ENCODE results near the gene RBM4B.

Gene RBM4B

DNA sequence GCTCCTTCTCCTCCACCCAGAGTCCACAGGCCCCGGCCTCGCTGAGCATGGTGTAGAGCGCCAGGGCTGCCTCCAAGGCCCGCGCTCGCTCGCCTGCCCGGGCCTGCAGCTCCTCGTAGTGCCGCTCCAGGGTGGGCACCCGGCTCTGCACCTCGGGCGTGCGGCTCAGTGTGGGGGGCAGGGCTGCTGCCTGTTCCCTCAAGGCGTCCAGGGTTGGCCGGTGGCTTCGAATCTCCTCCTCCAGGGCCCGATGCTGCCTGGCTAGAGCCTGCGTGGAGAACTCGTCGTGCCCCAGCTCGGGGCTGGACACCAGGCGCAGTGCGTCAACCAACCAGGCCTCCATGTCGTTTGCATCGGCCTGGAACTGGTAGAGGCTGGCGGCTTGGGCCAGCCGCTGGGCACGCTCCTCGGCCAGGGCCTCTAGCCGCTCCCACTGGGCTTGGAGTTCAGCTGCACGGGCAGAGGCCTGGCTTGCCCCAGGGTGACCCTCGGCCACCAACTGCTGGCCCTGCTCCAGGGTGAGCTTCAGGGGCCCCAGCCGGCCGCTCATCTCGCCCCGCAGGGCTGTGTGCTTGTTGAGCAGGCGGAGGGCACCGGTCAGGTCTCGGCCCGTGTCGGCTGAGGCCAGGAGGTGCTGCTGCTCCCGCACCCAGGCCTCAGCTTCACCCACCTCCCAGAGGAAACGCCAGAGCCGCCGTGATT lies 27.1 kb upstream of the RBM4B start:
- TF ChIP-seq ZFP30 (CRISPR knock-in tag; IDR thresholded peaks at IDR 0.05), result no peak
- no peak for TF ChIP-seq ZNF565 (CRISPR knock-in tag; conservative IDR thresholded peaks at IDR 0.05; ENCODE audit: low read depth)
- no peak for TF ChIP-seq CSDC2 (CRISPR knock-in tag; IDR thresholded peaks at IDR 0.05)
- TF ChIP-seq CREB5 (CRISPR knock-in tag; IDR thresholded peaks at IDR 0.05; ENCODE audit: low read depth), result no peak
- TF ChIP-seq, protein P1, sequence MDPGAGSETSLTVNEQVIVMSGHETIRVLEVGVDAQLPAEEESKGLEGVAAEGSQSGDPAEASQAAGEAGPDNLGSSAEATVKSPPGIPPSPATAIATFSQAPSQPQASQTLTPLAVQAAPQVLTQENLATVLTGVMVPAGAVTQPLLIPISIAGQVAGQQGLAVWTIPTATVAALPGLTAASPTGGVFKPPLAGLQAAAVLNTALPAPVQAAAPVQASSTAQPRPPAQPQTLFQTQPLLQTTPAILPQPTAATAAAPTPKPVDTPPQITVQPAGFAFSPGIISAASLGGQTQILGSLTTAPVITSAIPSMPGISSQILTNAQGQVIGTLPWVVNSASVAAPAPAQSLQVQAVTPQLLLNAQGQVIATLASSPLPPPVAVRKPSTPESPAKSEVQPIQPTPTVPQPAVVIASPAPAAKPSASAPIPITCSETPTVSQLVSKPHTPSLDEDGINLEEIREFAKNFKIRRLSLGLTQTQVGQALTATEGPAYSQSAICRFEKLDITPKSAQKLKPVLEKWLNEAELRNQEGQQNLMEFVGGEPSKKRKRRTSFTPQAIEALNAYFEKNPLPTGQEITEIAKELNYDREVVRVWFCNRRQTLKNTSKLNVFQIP (CRISPR knock-in tag; IDR thresholded peaks at IDR 0.05; ENCODE audit: borderline replicate concordance, low read depth), result no peak
- TF ChIP-seq BACH2 (CRISPR knock-in tag; IDR thresholded peaks at IDR 0.05; ENCODE audit: borderline replicate concordance), result no peak
- no peak; the same call in 2 of the 3 replicates for ATAC-seq

DNA sequence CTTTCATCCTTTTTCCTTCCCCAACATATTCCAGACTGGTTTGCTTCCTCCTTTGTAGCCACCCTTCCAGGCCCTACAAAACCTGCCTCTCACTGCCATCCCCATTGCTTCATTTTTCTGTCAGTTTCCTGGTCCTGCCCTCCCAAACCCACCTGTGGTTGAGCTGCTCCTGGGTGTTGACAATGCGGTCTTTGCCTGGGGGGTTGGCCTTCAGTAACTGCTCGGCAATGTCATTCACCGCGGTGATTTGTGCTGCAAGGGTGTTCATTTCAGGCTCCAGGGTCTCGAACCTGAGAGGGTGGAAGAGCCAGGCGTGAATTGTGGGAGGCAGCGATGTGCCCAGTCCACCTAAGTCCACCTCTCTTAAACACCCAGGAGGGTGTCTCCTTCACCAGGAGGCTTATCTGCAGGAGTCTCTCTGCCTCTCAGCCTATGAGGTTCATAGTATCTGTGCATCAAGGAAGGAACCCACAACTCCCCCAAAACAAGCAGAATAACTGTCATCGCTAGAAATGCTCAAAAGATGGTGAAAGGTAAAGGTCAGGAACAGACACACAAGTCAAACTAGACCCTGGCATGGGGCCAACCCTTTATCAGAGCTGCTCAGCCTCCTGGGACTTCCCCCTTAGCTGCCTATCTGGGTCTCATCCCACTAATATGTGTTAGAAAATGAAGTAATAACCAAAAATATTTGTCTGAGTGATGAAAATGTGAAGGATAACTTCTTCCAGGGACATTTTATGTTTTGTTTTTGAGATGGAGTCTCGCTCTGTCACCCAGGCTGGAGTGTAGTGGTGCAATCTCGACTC lies 23.9 kb upstream of the RBM4B start:
- TF ChIP-seq ARNTL (CRISPR knock-in tag; IDR thresholded peaks at IDR 0.05; ENCODE audit: borderline replicate concordance, low read depth), result no peak
- no peak for TF ChIP-seq ZFP3 (CRISPR knock-in tag; IDR thresholded peaks at IDR 0.05)
- TF ChIP-seq, protein P2, sequence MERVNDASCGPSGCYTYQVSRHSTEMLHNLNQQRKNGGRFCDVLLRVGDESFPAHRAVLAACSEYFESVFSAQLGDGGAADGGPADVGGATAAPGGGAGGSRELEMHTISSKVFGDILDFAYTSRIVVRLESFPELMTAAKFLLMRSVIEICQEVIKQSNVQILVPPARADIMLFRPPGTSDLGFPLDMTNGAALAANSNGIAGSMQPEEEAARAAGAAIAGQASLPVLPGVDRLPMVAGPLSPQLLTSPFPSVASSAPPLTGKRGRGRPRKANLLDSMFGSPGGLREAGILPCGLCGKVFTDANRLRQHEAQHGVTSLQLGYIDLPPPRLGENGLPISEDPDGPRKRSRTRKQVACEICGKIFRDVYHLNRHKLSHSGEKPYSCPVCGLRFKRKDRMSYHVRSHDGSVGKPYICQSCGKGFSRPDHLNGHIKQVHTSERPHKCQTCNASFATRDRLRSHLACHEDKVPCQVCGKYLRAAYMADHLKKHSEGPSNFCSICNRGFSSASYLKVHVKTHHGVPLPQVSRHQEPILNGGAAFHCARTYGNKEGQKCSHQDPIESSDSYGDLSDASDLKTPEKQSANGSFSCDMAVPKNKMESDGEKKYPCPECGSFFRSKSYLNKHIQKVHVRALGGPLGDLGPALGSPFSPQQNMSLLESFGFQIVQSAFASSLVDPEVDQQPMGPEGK (CRISPR knock-in tag; IDR thresholded peaks at IDR 0.05; ENCODE audit: borderline replicate concordance), result no peak
- TF ChIP-seq, protein P1 (CRISPR knock-in tag; IDR thresholded peaks at IDR 0.05; ENCODE audit: borderline replicate concordance, low read depth), result no peak
- no peak for TF ChIP-seq ESRRG (CRISPR knock-in tag; IDR thresholded peaks at IDR 0.05)
- no peak for TF ChIP-seq CSDC2 (CRISPR knock-in tag; IDR thresholded peaks at IDR 0.05)
- TF ChIP-seq RARB (CRISPR knock-in tag; IDR thresholded peaks at IDR 0.05), result no peak
- ATAC-seq, result no peak

DNA sequence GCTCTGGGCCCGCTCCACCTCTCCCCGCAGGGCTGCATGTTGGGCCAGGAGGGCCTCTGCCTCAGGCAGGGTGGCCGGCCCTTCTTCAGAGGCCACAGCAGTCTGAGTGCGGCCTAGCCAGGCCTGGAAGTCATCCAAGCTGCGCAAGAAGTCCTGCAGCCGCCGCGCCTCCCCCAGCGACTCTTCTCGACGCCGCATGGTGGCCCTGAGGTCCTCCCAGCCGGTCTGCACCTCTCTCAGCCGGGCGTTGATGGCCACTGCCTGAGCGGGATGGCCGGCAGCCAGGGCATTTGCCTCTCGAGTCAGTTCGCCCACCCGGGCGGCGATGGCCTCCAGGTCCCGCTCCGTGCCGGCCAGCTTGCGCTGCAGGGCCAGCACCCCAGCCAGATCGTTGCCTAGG lies 23.1 kb upstream of the RBM4B start:
- no peak for ATAC-seq
- TF ChIP-seq OSR1 (CRISPR knock-in tag; IDR thresholded peaks at IDR 0.05), result no peak
- TF ChIP-seq ESRRG (CRISPR knock-in tag; IDR thresholded peaks at IDR 0.05), result no peak
- TF ChIP-seq ARNTL (CRISPR knock-in tag; IDR thresholded peaks at IDR 0.05; ENCODE audit: borderline replicate concordance, low read depth), result no peak
- no peak for TF ChIP-seq ZFP3 (CRISPR knock-in tag; IDR thresholded peaks at IDR 0.05)

DNA sequence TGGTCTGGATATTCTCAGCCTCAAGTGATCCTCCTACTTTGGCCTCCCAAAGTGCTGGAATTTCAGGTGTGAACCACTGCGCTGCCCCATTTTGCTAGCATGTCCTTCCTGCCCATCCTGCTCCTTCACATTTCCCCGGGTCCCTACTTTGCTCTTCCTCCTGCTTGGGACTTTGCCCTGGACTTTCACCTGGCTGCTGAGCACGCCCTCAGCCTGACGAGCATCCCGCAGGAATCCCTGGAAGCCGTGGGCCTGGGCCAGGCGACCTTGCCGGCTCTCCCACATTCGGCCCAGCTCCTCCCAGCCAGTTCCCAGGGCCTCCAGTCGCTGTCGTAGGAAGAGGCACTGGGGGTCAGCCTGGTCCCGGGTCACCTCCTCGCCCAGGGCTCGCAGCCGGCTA lies 22.6 kb upstream of the RBM4B start:
- TF ChIP-seq GLIS3 (CRISPR knock-in tag; IDR thresholded peaks at IDR 0.05), result no peak
- no peak for TF ChIP-seq ESRRG (CRISPR knock-in tag; IDR thresholded peaks at IDR 0.05)
- no peak for TF ChIP-seq BACH2 (CRISPR knock-in tag; IDR thresholded peaks at IDR 0.05; ENCODE audit: borderline replicate concordance)
- TF ChIP-seq ZNF70 (CRISPR knock-in tag; IDR thresholded peaks at IDR 0.05), result no peak
- TF ChIP-seq CSDC2 (CRISPR knock-in tag; IDR thresholded peaks at IDR 0.05), result no peak
- TF ChIP-seq, protein P2 (CRISPR knock-in tag; IDR thresholded peaks at IDR 0.05; ENCODE audit: borderline replicate concordance), result no peak
- no peak for TF ChIP-seq CREB5 (CRISPR knock-in tag; IDR thresholded peaks at IDR 0.05; ENCODE audit: low read depth)
- TF ChIP-seq ZNF565 (CRISPR knock-in tag; conservative IDR thresholded peaks at IDR 0.05; ENCODE audit: low read depth), result no peak
- no peak for TF ChIP-seq ZC3H10 (CRISPR knock-in tag; IDR thresholded peaks at IDR 0.05)
- TF ChIP-seq ZFP3 (CRISPR knock-in tag; IDR thresholded peaks at IDR 0.05), result no peak
- TF ChIP-seq, protein P1 (CRISPR knock-in tag; IDR thresholded peaks at IDR 0.05; ENCODE audit: borderline replicate concordance, low read depth), result no peak
- no peak for ATAC-seq

Measured in SK-N-SH treated with all-trans-retinoic acid at 6 μM for 48 hours (cell line).